Hindlimb muscle (tissue), 1 donor: ENCODE results near the gene ZBED1. TPM values are rescaled to one million over a fixed set of nuclear protein-coding genes. Genes with fewer than 3 reads are reported as not detected.
A peak's percentile ranks its signal among the peaks of the same experiment; 100 is the strongest.
"Not testable (repeated sequence)": the region's sequence is repeated elsewhere in the genome, so short reads cannot be mapped to it uniquely, and the experiment has no call there.

Experiments used
- DNase-seq: peaks from one replicate; pipeline ENCODE4 v3.0.0-alpha.2; 2013
- polyA plus RNA-seq: library from polyadenylated mRNA; unstranded; fragments of 120-200 nt; gene quantifications from one replicate; pipeline ENCODE4 v1.2.1, GENCODE V29; 2013; ENCODE audit not compliant: insufficient read length

The ZBED1 gene
- polyA plus RNA-seq, 1 donor = 29.1 TPM

GRCh38 chrX:2517055-2517454, 16.3 kb upstream of the ZBED1 start:
- DNase-seq = no peak

GRCh38 chrX:2516623-2517022, 15.8 kb upstream of the ZBED1 start:
- no peak for DNase-seq

GRCh38 chrX:2514131-2514530, 13.4 kb upstream of the ZBED1 start:
- DNase-seq = no peak

GRCh38 chrX:2513121-2513664, 12.4 kb upstream of the ZBED1 start:
- no peak for DNase-seq

GRCh38 chrX:2512501-2512900, 11.7 kb upstream of the ZBED1 start:
- no peak for DNase-seq

- no peak for DNase-seq
Observed at GRCh38 chrX:2511326-2511725, 10.6 kb upstream of the ZBED1 start.

- DNase-seq = no peak
Observed at GRCh38 chrX:2508648-2509335, 8.0 kb upstream of the ZBED1 start.

GRCh38 chrX:2507904-2508627, 7.3 kb upstream of the ZBED1 start:
- DNase-seq = no peak

- no peak for DNase-seq
Observed at GRCh38 chrX:2507196-2507595, 6.4 kb upstream of the ZBED1 start.

- DNase-seq = not testable (repeated sequence)
Observed at GRCh38 chrX:2505341-2505740, 4.6 kb upstream of the ZBED1 start.

- no peak for DNase-seq
Observed at GRCh38 chrX:2504706-2505332, 4.0 kb upstream of the ZBED1 start.

GRCh38 chrX:2503591-2504500, 3.1 kb upstream of the ZBED1 start:
- no peak for DNase-seq

- no peak for DNase-seq
Observed at GRCh38 chrX:2502668-2503519, 2.1 kb upstream of the ZBED1 start.

- DNase-seq = no peak
Observed at GRCh38 chrX:2502120-2502667, 1.4 kb upstream of the ZBED1 start.

GRCh38 chrX:2501559-2502102, 855 bp upstream of the ZBED1 start:
- DNase-seq = no peak

GRCh38 chrX:2500091-2500802, 529 bp downstream of the ZBED1 start:
- DNase-seq = peak; percentile 62

GRCh38 chrX:2499507-2499906, 1.3 kb downstream of the ZBED1 start:
- no peak for DNase-seq

GRCh38 chrX:2498781-2499302, 1.9 kb downstream of the ZBED1 start:
- DNase-seq = peak; percentile 36

GRCh38 chrX:2497961-2498780, 2.6 kb downstream of the ZBED1 start:
- DNase-seq = no peak
